Measurements from ENCODE around the gene SVIL. TPM values are rescaled to one million over a fixed set of nuclear protein-coding genes. Genes with fewer than 3 reads are reported as not detected.

SVIL gene
- polyA plus RNA-seq, 1 donor from 2014 or later: 7.3 TPM

- Histone ChIP-seq H3K79me2 (replicated peaks; ENCODE audit: insufficient read depth, low read length) (no peaks in the 10 kb centered on the region), H3K36me3 (ENCODE audit: insufficient read depth, low read length) (no peaks in the 10 kb centered on the region), H3K9me2 (ENCODE audit: insufficient read depth, low read length) (no peaks in the 10 kb centered on the region), H3K9me3 (ENCODE audit: low read length) (no peaks in the 10 kb centered on the region), H3K27ac (ENCODE audit: low read length) (no peak overlapping the region), H3K27me3 (ENCODE audit: insufficient read depth, low read depth, low read length) (no peaks in the 10 kb centered on the region), H3F3A (ENCODE audit: insufficient read depth, low read length, poor library complexity, severe bottlenecking) (no peaks in the 10 kb centered on the region), H3K4me2 (ENCODE audit: low read length) (no peak overlapping the region), H2AFZ (ENCODE audit: low read depth, low read length) (no peak overlapping the region), H4K20me1 (ENCODE audit: insufficient read depth) (no peaks in the 10 kb centered on the region), H3K9ac (ENCODE audit: low read length) (no peak overlapping the region), H3K4me3 (ENCODE audit: low read length) (no peak overlapping the region)
- TF ChIP-seq CTCF (IDR thresholded peaks at IDR 0.05; ENCODE audit: poor library complexity, severe bottlenecking) (no peak), TAF1 (IDR thresholded peaks at IDR 0.05; ENCODE audit: low read depth) (no peak), EP300 (conservative IDR thresholded peaks at IDR 0.05; ENCODE audit: poor library complexity, severe bottlenecking) (no peak), POLR2AphosphoS5 (IDR thresholded peaks at IDR 0.05) (no peak), REST (IDR thresholded peaks at IDR 0.05; ENCODE audit: borderline replicate concordance) (no peak), SMC3 (conservative IDR thresholded peaks at IDR 0.05; ENCODE audit: poor library complexity) (no peak), EZH2 (IDR thresholded peaks at IDR 0.05; ENCODE audit: borderline replicate concordance, insufficient read depth, low read length, poor library complexity, severe bottlenecking) (no peak), RAD21 (conservative IDR thresholded peaks at IDR 0.05) (no peak), MXI1 (conservative IDR thresholded peaks at IDR 0.05; ENCODE audit: poor library complexity, severe bottlenecking) (no peak)
Observed at GRCh38 chr10:29668628-29669027, 33.9 kb upstream of the SVIL start.

GRCh38 chr10:29667191-29667590, 32.4 kb upstream of the SVIL start:
- H3K4me3 ChIP-seq (ENCODE audit: low read length): no peak overlapping the region
- H3K27ac ChIP-seq (ENCODE audit: low read length): no peak overlapping the region

More at GRCh38 chr10:29667191-29667590, 32.4 kb upstream of the SVIL start:
- H2AFZ ChIP-seq (ENCODE audit: low read depth, low read length): no peak overlapping the region
- no peak for TF ChIP-seq EP300 (conservative IDR thresholded peaks at IDR 0.05; ENCODE audit: poor library complexity, severe bottlenecking)
- TF ChIP-seq EZH2 (IDR thresholded peaks at IDR 0.05; ENCODE audit: borderline replicate concordance, insufficient read depth, low read length, poor library complexity, severe bottlenecking): no peak
- no peak for TF ChIP-seq TAF1 (IDR thresholded peaks at IDR 0.05; ENCODE audit: low read depth)
- no peak for TF ChIP-seq REST (IDR thresholded peaks at IDR 0.05; ENCODE audit: borderline replicate concordance)
- no peak for TF ChIP-seq POLR2AphosphoS5 (IDR thresholded peaks at IDR 0.05)
- no peak for TF ChIP-seq SMC3 (conservative IDR thresholded peaks at IDR 0.05; ENCODE audit: poor library complexity)
- no peak for TF ChIP-seq RAD21 (conservative IDR thresholded peaks at IDR 0.05)
- no peak for TF ChIP-seq CTCF (IDR thresholded peaks at IDR 0.05; ENCODE audit: poor library complexity, severe bottlenecking)
- TF ChIP-seq MXI1 (conservative IDR thresholded peaks at IDR 0.05; ENCODE audit: poor library complexity, severe bottlenecking): no peak
- no peaks in the 10 kb centered on the region for H3K27me3 ChIP-seq (ENCODE audit: insufficient read depth, low read depth, low read length)
- H3K9me2 ChIP-seq (ENCODE audit: insufficient read depth, low read length): no peaks in the 10 kb centered on the region
- no peak overlapping the region for H3K4me2 ChIP-seq (ENCODE audit: low read length)
- H4K20me1 ChIP-seq (ENCODE audit: insufficient read depth): no peaks in the 10 kb centered on the region
- no peaks in the 10 kb centered on the region for H3K36me3 ChIP-seq (ENCODE audit: insufficient read depth, low read length)
- no peaks in the 10 kb centered on the region for H3K9me3 ChIP-seq (ENCODE audit: low read length)
- H3K9ac ChIP-seq (ENCODE audit: low read length): no peak overlapping the region
- H3F3A ChIP-seq (ENCODE audit: insufficient read depth, low read length, poor library complexity, severe bottlenecking): no peaks in the 10 kb centered on the region
- no peaks in the 10 kb centered on the region for H3K79me2 ChIP-seq (replicated peaks; ENCODE audit: insufficient read depth, low read length)
